Measurements from ENCODE around the gene MPC1L. TPM values are rescaled to one million over a fixed set of nuclear protein-coding genes. Genes with fewer than 3 reads are reported as not detected.

MPC1L gene
- total and polyA plus RNA-seq, 8 donors: not detected

DNA sequence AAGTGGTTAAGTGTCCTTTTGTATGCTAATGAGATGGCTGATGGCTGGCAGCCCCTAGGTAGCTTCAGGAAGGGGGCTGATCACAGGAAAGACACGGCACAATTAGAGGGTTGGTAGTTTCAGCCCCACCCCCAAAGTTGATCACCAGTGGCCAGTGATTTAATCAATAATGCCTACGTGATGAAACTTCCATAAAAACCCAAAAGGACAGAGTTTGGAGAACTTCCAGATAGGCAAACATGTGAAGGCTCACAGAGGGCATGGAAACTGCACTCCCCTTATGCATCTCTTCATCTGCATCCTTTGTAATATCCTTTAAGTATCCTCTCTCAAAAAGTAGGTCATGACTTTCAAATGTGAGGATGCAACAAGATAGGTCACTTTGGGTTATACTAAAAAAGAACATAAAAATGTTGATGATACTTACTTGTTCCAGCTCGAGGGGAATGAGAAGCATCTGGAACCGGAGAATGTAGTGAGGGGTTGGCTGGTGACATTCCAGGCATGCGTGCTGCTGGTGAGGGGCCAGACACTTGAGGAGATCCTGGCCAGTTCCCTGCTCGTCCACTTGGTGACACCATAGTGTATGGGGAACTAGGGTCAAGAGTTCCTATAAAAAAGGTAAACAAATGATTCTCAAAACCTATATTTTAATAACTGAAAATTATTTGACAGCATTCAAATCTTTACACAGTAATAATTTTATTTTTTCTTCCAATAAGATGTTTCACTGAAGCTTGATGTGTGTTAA lies 40.8 kb downstream of the MPC1L start:
- Histone ChIP-seq H3K27me3 (peaks cover 0 to 14% (median 0%) of the 10 kb centered on the region in 4 donors), H3K9me3 (no peaks in the 10 kb centered on the region), H3K4me3 (no peak overlapping the region), H3K36me3 (peaks cover 0 to 21% (median 7%) of the 10 kb centered on the region in 3 donors), H3K4me1 (no peaks in the 10 kb centered on the region), H3K27ac (no peak overlapping the region)
- 66 to 84% methylated on average over 6 of the region's 6 CpGs for WGBS, 2 donors
- TF ChIP-seq, protein P1, sequence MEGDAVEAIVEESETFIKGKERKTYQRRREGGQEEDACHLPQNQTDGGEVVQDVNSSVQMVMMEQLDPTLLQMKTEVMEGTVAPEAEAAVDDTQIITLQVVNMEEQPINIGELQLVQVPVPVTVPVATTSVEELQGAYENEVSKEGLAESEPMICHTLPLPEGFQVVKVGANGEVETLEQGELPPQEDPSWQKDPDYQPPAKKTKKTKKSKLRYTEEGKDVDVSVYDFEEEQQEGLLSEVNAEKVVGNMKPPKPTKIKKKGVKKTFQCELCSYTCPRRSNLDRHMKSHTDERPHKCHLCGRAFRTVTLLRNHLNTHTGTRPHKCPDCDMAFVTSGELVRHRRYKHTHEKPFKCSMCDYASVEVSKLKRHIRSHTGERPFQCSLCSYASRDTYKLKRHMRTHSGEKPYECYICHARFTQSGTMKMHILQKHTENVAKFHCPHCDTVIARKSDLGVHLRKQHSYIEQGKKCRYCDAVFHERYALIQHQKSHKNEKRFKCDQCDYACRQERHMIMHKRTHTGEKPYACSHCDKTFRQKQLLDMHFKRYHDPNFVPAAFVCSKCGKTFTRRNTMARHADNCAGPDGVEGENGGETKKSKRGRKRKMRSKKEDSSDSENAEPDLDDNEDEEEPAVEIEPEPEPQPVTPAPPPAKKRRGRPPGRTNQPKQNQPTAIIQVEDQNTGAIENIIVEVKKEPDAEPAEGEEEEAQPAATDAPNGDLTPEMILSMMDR (IDR thresholded peaks at IDR 0.05): no peak
- no peak for ATAC-seq
- FAIRE-seq: no peak
- DNase-seq: no peak
- intact Hi-C loops (cut with DNase I): no loop called here

DNA sequence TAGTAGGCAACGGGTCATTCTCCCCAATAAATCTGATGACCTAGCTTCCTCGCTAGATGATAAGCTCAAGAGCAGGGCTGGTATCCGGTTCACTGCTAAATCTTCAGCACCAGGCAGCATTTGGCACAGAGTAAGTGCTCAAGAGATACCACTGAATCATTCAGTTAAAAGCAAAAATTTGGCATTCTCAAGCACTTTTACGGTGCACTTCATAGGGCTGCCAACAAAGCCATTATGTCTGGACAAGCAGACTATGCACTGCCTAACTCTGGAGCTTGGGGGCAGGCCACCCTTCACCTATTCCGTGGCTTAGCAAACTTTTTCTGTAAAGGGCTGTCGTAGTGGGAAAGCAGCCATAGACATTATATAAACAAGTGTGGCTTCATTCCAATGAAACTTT lies 47.9 kb downstream of the MPC1L start:
- Histone ChIP-seq H3K36me3 (peaks cover 0 to 4% (median 0%) of the 10 kb centered on the region in 3 donors), H3K27me3 (peaks cover 0 to 7% (median 0%) of the 10 kb centered on the region in 4 donors), H3K4me3 (no peak overlapping the region), H3K4me1 (no peaks in the 10 kb centered on the region), H3K9me3 (no peaks in the 10 kb centered on the region), H3K27ac (no peak overlapping the region)
- TF ChIP-seq, protein P1 (IDR thresholded peaks at IDR 0.05): no peak
- FAIRE-seq (no peak), ATAC-seq (peak in 2 of 4 donors; percentile 20 to 45), DNase-seq (no peak)
- WGBS, 2 donors: 58 to 66% methylated on average over 6 of the region's 6 CpGs
- intact Hi-C loops (cut with DNase I): no loop called here

Other genes starting within 250 kb of the MPC1L start
- gene ATP6AP2, start 42.5 kb upstream of the MPC1L start, total RNA-seq: 10 to 100 TPM; 17.3 to 56.6 (median 28.7) TPM
- 10 to 100 TPM; 20.4 to 61.9 TPM for gene ATP6AP2, start 42.5 kb upstream of the MPC1L start, polyA plus RNA-seq
- gene CXorf38, start 24.1 kb downstream of the MPC1L start, total RNA-seq: 1 to 10 TPM; 3.7 to 7.5 (median 5.3) TPM
- gene CXorf38, start 24.1 kb downstream of the MPC1L start, polyA plus RNA-seq: 1 to 10 TPM; 3.6 to 4.7 TPM
- gene MED14, start 112.1 kb downstream of the MPC1L start, total RNA-seq: 10 to 100 TPM; 15.2 to 27.9 (median 18.7) TPM
- 10 to 100 TPM in 1 of 2 donors, 1 to 10 TPM in 1; 7.6 to 12.1 TPM for gene MED14, start 112.1 kb downstream of the MPC1L start, polyA plus RNA-seq